Measurements from ENCODE around the gene SPRYD7. TPM values are rescaled to one million over a fixed set of nuclear protein-coding genes. Genes with fewer than 3 reads are reported as not detected.

SPRYD7 gene
- total RNA-seq (ENCODE audit: low replicate concordance) = 5.1 TPM in 2 replicates

GRCh38 chr13:49936075-49936967, at the start of gene SPRYD7:
Gene SPRYD7, minus strand, starts transcription at chr13:49936340. Its CDS starts 105 bp downstream, at chr13:49936235.

Other genes starting within 250 kb of the SPRYD7 start
- gene EBPL, start 244.9 kb downstream of the SPRYD7 start, total RNA-seq (ENCODE audit: low replicate concordance) = 20.4 and 54.6 TPM in 2 replicates
- gene KPNA3, start 143.7 kb downstream of the SPRYD7 start, total RNA-seq (ENCODE audit: low replicate concordance) = 13.8 and 23.8 TPM in 2 replicates
- gene TRIM13, start 60.7 kb upstream of the SPRYD7 start, total RNA-seq (ENCODE audit: low replicate concordance) = 11.7 and 16.9 TPM in 2 replicates
- 3.5 and 7.5 TPM in 2 replicates for gene KCNRG, start 79.1 kb upstream of the SPRYD7 start, total RNA-seq (ENCODE audit: low replicate concordance)